Esophagus muscularis mucosa (tissue), 4 donors: ENCODE data around the gene NEK4. TPM values are rescaled to one million over a fixed set of nuclear protein-coding genes. Genes with fewer than 3 reads are reported as not detected.
"Not testable (repeated sequence)": the region's sequence is repeated elsewhere in the genome, so short reads cannot be mapped to it uniquely, and the experiment has no call there.

ENCODE experiments used
- DNase-seq: peaks from one replicate; pipeline ENCODE4 v3.0.0-alpha.2; 2017; ENCODE audit errors: extremely low spot score
- H3K27ac ChIP-seq, 4 donors: fragments of 200-600 bp; sonication (generic); replicated peaks in 1 of 4; 1 replicate in 3 of 4; 2 replicates in 1 of 4; pipeline ENCODE4 v1.5.1; 2016 to 2019; ENCODE audit warnings: mild to moderate bottlenecking in 1 of 4
- H3K27me3 ChIP-seq, 4 donors: fragments of 200-600 bp; sonication (generic); one replicate each; pipeline versions ENCODE4 v1.5.1 to v1.6.0; 2016 to 2019
- H3K36me3 ChIP-seq, 4 donors: fragments of 200-600 bp; sonication (generic); one replicate each; pipeline ENCODE4 v1.5.1; 2016 to 2019
- H3K4me1 ChIP-seq, 4 donors: fragments of 200-600 bp; sonication (generic); one replicate each; pipeline ENCODE4 v1.5.1; 2016 to 2019
- H3K4me3 ChIP-seq, 4 donors: fragments of 200-600 bp; sonication (generic); 1 replicate in 2 of 4; 2 replicates in 2 of 4; pipeline ENCODE4 v1.5.1; 2016 to 2019; ENCODE audit warnings: mild to moderate bottlenecking in 4 of 4, moderate library complexity in 1 of 4
- H3K9me3 ChIP-seq, 4 donors: fragments of 200-600 bp; sonication (generic); 1 replicate in 3 of 4; 2 replicates in 1 of 4; pipeline ENCODE4 v1.5.1; 2016 to 2019
- CTCF ChIP-seq, 3 experiments: fragments of 200-600 bp in 2 of 3; fragments of 450-650 bp in 1 of 3; sonication (generic) in 2 of 3; IDR thresholded peaks; one replicate each; pipeline ENCODE4 v1.5.1; 2017 to 2019; ENCODE audit warnings: antibody characterized with exemption in 3 of 3, mild to moderate bottlenecking in 2 of 3, moderate library complexity in 1 of 3
- EP300 ChIP-seq: sonication (generic); formaldehyde crosslinking; IDR thresholded peaks from one replicate; pipeline ENCODE4 v1.6.1; 2017; ENCODE audit warnings: antibody characterized with exemption
- POLR2A ChIP-seq: fragments of 450-650 bp; IDR thresholded peaks from one replicate; pipeline ENCODE4 v1.6.1; 2017; ENCODE audit warnings: antibody characterized with exemption, moderate library complexity, mild to moderate bottlenecking, low read depth
- POLR2AphosphoS5 ChIP-seq, 2 donors: sonication (generic); formaldehyde crosslinking; IDR thresholded peaks; one replicate each; pipeline ENCODE4 v1.6.1; 2017; ENCODE audit warnings: antibody characterized with exemption in 2 of 2
- WGBS: methylation state at CpG from one replicate; pipeline ENCODE4 v1.1.5; 2018; 5-methylcytosine and 5-hydroxymethylcytosine counted together
- intact Hi-C: fragments of 100-400 bp; cut with DNase I; formaldehyde crosslinking; loops from one replicate; pipeline ENCODE4 v1.15.1; 2023
- total RNA-seq, 4 donors: library from RNA; depleted of rRNA; stranded (reverse); fragments of >200 nt; gene quantifications; one replicate each; pipeline versions ENCODE4 v1.1.0 to v1.2.1, GENCODE V29; 2016

NEK4 gene
- total RNA-seq, 4 donors from 2014 or later: 19.1 to 29.2 (median 23.6) TPM

GRCh38 chr3:52678265-52679198 lies 92.2 kb downstream of the NEK4 start:
- Histone ChIP-seq H3K27ac (no peak overlapping the region), H3K36me3 (peaks cover 36 to 68% (median 58%) of the 10 kb centered on the region in 4 donors), H3K4me1 (peaks cover 28 to 35% (median 30%) of the 10 kb centered on the region in 4 donors), H3K9me3 (no peaks in the 10 kb centered on the region), H3K4me3 (no peak overlapping the region), H3K27me3 (no peaks in the 10 kb centered on the region)
- intact Hi-C loops: no loop called here
- 93% methylated on average over 6 of the region's 6 CpGs for WGBS
- no peak for DNase-seq
- TF ChIP-seq POLR2A (no peak), EP300 (no peak), CTCF (IDR thresholded peaks at IDR 0.05) (no peak), POLR2AphosphoS5 (IDR thresholded peaks at IDR 0.05) (no peak)

GRCh38 chr3:52676201-52676600 lies 94.5 kb downstream of the NEK4 start:
- H3K27me3 ChIP-seq, intact Hi-C loops, DNase-seq, H3K4me3 ChIP-seq, H3K27ac ChIP-seq, H3K9me3 ChIP-seq: not testable (repeated sequence)
- WGBS: 92% methylated on average over 3 of the region's 3 CpGs
- peaks cover 10 to 17% (median 12%) of the 10 kb centered on the region in 4 donors for H3K4me1 ChIP-seq
- H3K36me3 ChIP-seq: peaks cover 36 to 92% (median 80%) of the 10 kb centered on the region in 4 donors

GRCh38 chr3:52671676-52672075 lies 99.1 kb downstream of the NEK4 start:
- DNase-seq: no peak
- H3K9me3 ChIP-seq: no peaks in the 10 kb centered on the region
- WGBS: 61% methylated on average over 1 of the region's 1 CpG
- H3K4me1 ChIP-seq: peaks cover 12 to 23% (median 18%) of the 10 kb centered on the region in 4 donors
- no peak overlapping the region for H3K4me3 ChIP-seq
- H3K36me3 ChIP-seq: peaks cover 14 to 79% (median 63%) of the 10 kb centered on the region in 4 donors
- no peak for TF ChIP-seq POLR2AphosphoS5 (IDR thresholded peaks at IDR 0.05)
- intact Hi-C loops: no loop called here
- peak overlapping the region; percentile 52 to 71 (median 56) for H3K27ac ChIP-seq
- H3K27me3 ChIP-seq: no peaks in the 10 kb centered on the region

- WGBS: 57% methylated on average over 9 of the region's 9 CpGs
- Histone ChIP-seq H3K4me1 (peaks cover 12 to 23% (median 18%) of the 10 kb centered on the region in 4 donors), H3K4me3 (no peak overlapping the region), H3K27ac (peak overlapping the region; percentile 52 to 71 (median 56)), H3K9me3 (no peaks in the 10 kb centered on the region), H3K36me3 (peaks cover 9 to 80% (median 63%) of the 10 kb centered on the region in 4 donors), H3K27me3 (no peaks in the 10 kb centered on the region)
- no peak for DNase-seq
- TF ChIP-seq EP300: no peak
- no peak for TF ChIP-seq CTCF (IDR thresholded peaks at IDR 0.05)
- peak in 1 of 2 donors; percentile 56 for TF ChIP-seq POLR2AphosphoS5 (IDR thresholded peaks at IDR 0.05)
- intact Hi-C loops: no loop called here
Observed at GRCh38 chr3:52670621-52671521, 99.9 kb downstream of the NEK4 start.

GRCh38 chr3:52663098-52663497 lies 107.6 kb downstream of the NEK4 start:
- no peaks in the 10 kb centered on the region for H3K4me1 ChIP-seq
- no peak for DNase-seq
- intact Hi-C loops: no loop called here
- TF ChIP-seq POLR2AphosphoS5 (IDR thresholded peaks at IDR 0.05): no peak
- no peak for TF ChIP-seq POLR2A
- no peak for TF ChIP-seq CTCF (IDR thresholded peaks at IDR 0.05)
- TF ChIP-seq EP300: no peak
- no peaks in the 10 kb centered on the region for H3K27me3 ChIP-seq
- no peak overlapping the region for H3K4me3 ChIP-seq
- H3K27ac ChIP-seq: no peak overlapping the region
- H3K36me3 ChIP-seq: peaks cover 31 to 96% (median 77%) of the 10 kb centered on the region in 4 donors
- WGBS: 91% methylated on average over 3 of the region's 3 CpGs
- no peaks in the 10 kb centered on the region for H3K9me3 ChIP-seq
